Adrenal gland (tissue), 12 donors: ENCODE measurements around the gene CEACAM1. TPM values are rescaled to one million over a fixed set of nuclear protein-coding genes. Genes with fewer than 3 reads are reported as not detected.
"Not testable (repeated sequence)": the region's sequence is repeated elsewhere in the genome, so short reads cannot be mapped to it uniquely, and the experiment has no call there.

Experiments
- DNase-seq, 7 donors: peaks; one replicate each; pipeline ENCODE4 v3.0.0-alpha.2; 2019 to 2020
- H3K27ac ChIP-seq, 5 donors: fragments of 200-600 bp; sonication (generic) in 4 of 5; 1 replicate in 3 of 5; 2 replicates in 2 of 5; pipeline versions ENCODE4 v1.5.1 to v1.8.0; 2016 to 2020; ENCODE audit warnings: mild to moderate bottlenecking in 1 of 5
- H3K27me3 ChIP-seq: fragments of 200-600 bp; 2 replicates; pipeline ENCODE4 v1.8.0; 2021
- H3K36me3 ChIP-seq, 2 donors: fragments of 200-600 bp; replicated peaks in 1 of 2; 1 replicate in 1 of 2; 2 replicates in 1 of 2; pipeline versions ENCODE4 v1.5.1 to v1.8.0; 2018 to 2022
- H3K4me1 ChIP-seq, 2 donors: fragments of 200-600 bp; replicated peaks in 1 of 2; 1 replicate in 1 of 2; 2 replicates in 1 of 2; pipeline versions ENCODE4 v1.5.1 to v1.8.0; 2018 to 2021
- H3K4me3 ChIP-seq, 4 donors: fragments of 200-600 bp; sonication (generic) in 3 of 4; one replicate each; pipeline ENCODE4 v1.5.1; 2016 to 2018
- H3K9me3 ChIP-seq, 3 donors: fragments of 200-600 bp; sonication (generic) in 1 of 3; replicated peaks in 1 of 3; 1 replicate in 2 of 3; 2 replicates in 1 of 3; pipeline versions ENCODE4 v1.5.1 to v1.8.0; 2016 to 2021
- POLR2A ChIP-seq, 2 donors: fragments of 450-650 bp; IDR thresholded peaks; one replicate each; pipeline ENCODE4 v1.6.1; 2017; ENCODE audit warnings: antibody characterized with exemption in 2 of 2, mild to moderate bottlenecking in 2 of 2, moderate library complexity in 1 of 2
- WGBS, 4 donors: extraction: QIAGEN DNeasy Blood & Tissue Kit in 2 of 4; methylation state at CpG; one replicate each; pipeline versions ENCODE4 v1.1.5 to v1.1.7; 2013 to 2017; 5-methylcytosine and 5-hydroxymethylcytosine counted together
- intact Hi-C, 2 donors: fragments of 100-400 bp; cut with DNase I; formaldehyde crosslinking; loops; one replicate each; pipeline versions ENCODE4 v1.14.1 to v1.15.0; 2022 to 2023
- polyA plus RNA-seq, 3 donors: library from polyadenylated mRNA; stranded (reverse); fragments of 200-250 nt in 2 of 3; fragments of 350-450 nt in 1 of 3; fragmentation: Illumina TruSeq in 1 of 3; extraction: RNeasy Lipid Tissue Mini Kit (QIAGEN cat#74804) in 1 of 3; gene quantifications; one replicate each; pipeline ENCODE4 v1.2.3, GENCODE V29; 2013 to 2014
- total RNA-seq, 9 donors: library from RNA; depleted of rRNA in 4 of 9; stranded (reverse); fragments of >200 nt in 4 of 9; fragments of 120-200 nt in 1 of 9; fragmentation: NEBNext Ultra II Directional in 1 of 9; extraction: Animal tissue kit (Norgen Biotek cat#: 25700) in 1 of 9; gene quantifications; one replicate each; pipeline versions ENCODE4 v1.1.0 to v1.2.4, GENCODE V29; 2013 to 2023
- TF ChIP-seq, protein P1 (sequence below), 6 experiments: fragments of 450-650 bp in 4 of 6; fragments of 200-600 bp in 2 of 6; sonication (generic) in 1 of 6; IDR thresholded peaks; 1 replicate in 5 of 6; 2 replicates in 1 of 6; pipeline versions ENCODE4 v1.5.1 to v1.8.0; 2016 to 2021; ENCODE audit warnings: antibody characterized with exemption in 6 of 6, mild to moderate bottlenecking in 2 of 6, moderate library complexity in 1 of 6
- donor health status: healthy with polysubstance abuse.
- donor health status: Bipolar disorder and iron deficiency.
- donor health status: DM: yes; HTN: yes; CAD: no.
- donor health status: DM: no; HTN: no; CAD: no.
- donor health status: DM: no; HTN: no; CAD: no.
- donor health status: DM: yes; HTN: yes; CAD: no.

The CEACAM1 gene
- total and polyA plus RNA-seq, 12 donors, result 12.1 to 59.5 (median 24.6) TPM

DNA sequence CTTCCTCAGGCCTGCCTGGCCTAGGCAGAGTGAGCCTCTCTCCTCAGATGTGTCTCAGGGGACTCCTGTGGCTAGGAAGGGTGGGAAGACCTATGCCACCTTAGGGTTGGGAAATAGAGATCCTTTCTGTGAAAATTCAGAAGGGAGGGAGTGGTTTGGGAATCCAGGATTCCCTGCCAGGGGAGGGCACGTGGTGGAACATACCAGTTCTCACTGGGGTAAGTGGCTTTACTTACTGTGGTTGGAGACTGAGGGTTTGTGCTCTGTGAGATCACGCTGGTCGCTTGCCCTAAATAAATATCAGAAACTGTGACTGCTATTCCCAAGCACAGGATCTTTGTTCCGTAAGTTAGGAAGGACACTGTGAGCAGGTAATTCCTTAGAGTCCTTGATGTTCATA lies 16.9 kb downstream of the CEACAM1 start:
- Histone ChIP-seq H3K27me3 (no peaks in the 10 kb centered on the region), H3K36me3 (no peaks in the 10 kb centered on the region), H3K4me3 (no peak overlapping the region), H3K9me3 (no peaks in the 10 kb centered on the region), H3K4me1 (no peaks in the 10 kb centered on the region), H3K27ac (no peak overlapping the region)
- DNase-seq, result no peak
- TF ChIP-seq, protein P1, sequence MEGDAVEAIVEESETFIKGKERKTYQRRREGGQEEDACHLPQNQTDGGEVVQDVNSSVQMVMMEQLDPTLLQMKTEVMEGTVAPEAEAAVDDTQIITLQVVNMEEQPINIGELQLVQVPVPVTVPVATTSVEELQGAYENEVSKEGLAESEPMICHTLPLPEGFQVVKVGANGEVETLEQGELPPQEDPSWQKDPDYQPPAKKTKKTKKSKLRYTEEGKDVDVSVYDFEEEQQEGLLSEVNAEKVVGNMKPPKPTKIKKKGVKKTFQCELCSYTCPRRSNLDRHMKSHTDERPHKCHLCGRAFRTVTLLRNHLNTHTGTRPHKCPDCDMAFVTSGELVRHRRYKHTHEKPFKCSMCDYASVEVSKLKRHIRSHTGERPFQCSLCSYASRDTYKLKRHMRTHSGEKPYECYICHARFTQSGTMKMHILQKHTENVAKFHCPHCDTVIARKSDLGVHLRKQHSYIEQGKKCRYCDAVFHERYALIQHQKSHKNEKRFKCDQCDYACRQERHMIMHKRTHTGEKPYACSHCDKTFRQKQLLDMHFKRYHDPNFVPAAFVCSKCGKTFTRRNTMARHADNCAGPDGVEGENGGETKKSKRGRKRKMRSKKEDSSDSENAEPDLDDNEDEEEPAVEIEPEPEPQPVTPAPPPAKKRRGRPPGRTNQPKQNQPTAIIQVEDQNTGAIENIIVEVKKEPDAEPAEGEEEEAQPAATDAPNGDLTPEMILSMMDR (IDR thresholded peaks at IDR 0.05), result no peak
- TF ChIP-seq POLR2A (IDR thresholded peaks at IDR 0.05), result no peak
- intact Hi-C loops, result no loop called here
- 89 to 96% (median 94%) methylated on average over 4 of the region's 4 CpGs for WGBS, 4 donors

DNA sequence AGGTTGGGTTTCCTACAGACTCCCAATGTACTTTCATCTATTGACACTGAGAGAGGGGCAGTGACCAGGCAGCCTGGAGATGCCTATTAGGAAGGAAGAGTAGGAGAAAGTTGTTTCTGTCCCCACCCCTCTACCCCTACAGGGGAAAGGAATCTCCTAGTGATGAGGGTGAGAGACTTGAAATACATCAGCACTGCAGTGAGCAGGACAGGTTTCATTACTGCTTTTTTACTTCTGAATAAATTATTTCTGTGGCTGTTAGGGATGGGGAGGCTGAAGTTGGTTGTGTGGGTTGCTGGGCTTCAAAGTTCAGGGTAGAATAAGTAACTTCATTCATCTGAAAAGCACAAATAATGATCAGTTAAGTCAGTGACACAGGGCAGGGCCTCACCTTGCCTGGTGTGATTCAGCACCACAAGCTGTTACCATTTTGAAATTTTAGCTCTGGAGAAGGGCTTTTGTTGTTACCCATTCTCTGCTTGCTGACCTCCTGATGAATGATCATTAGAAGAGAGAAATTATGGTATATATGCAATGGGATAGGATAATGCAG lies 19.3 kb downstream of the CEACAM1 start:
- Histone ChIP-seq H3K27ac (no peak overlapping the region), H3K27me3 (no peaks in the 10 kb centered on the region), H3K4me3 (no peak overlapping the region), H3K4me1 (no peaks in the 10 kb centered on the region), H3K9me3 (no peaks in the 10 kb centered on the region), H3K36me3 (no peaks in the 10 kb centered on the region)
- intact Hi-C loops, result no loop called here
- DNase-seq, result no peak
- TF ChIP-seq, protein P1 (IDR thresholded peaks at IDR 0.05), result no peak
- no peak for TF ChIP-seq POLR2A (IDR thresholded peaks at IDR 0.05)

DNA sequence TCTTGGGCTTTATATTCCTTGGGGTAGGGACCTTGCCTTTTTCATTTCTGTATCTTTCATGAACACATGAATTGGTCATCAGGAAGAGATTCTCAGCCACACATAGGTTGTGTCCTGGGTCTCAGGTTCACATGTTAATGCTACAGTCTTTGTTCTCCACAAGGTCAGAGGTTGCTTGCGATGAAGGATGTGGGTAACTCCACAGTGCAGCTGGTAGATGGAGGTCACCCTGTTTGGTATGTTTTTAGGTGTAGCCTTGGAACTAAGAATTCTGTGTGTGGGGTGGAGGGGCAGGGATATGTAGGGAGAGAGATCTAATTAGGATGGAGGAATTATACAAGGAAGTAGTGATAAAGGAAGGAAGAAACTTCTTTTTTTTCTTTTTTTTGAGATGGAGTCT lies 23.2 kb downstream of the CEACAM1 start:
- intact Hi-C loops, result no loop called here
- WGBS, 4 donors, result 90 to 100% (median 97%) methylated on average over 1 of the region's 1 CpG
- no peak for DNase-seq
- TF ChIP-seq, protein P1 (IDR thresholded peaks at IDR 0.05), result no peak
- no peak for TF ChIP-seq POLR2A (IDR thresholded peaks at IDR 0.05)
- Histone ChIP-seq H3K4me3 (no peak overlapping the region), H3K9me3 (no peaks in the 10 kb centered on the region), H3K4me1 (no peaks in the 10 kb centered on the region), H3K27ac (no peak overlapping the region), H3K27me3 (no peaks in the 10 kb centered on the region), H3K36me3 (no peaks in the 10 kb centered on the region)

DNA sequence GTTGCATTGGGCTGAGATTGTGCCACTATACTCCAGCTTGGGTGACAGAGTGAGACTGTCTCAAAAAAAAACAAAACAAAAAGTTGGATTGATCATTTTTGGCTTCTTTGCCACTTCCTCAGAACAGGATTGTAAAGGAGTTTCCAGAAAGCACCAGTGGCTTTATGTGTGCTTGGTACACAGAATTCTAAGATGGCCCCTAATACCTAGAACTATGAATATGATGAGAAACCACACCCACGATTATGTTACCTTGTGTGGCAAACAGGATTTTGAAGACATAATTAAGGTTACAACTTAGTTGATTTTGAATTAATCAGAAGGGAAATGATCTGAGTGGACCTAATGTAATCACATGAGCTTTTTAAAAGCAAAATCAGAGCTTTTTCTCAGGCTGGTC lies 26.5 kb downstream of the CEACAM1 start:
- no peaks in the 10 kb centered on the region for H3K27me3 ChIP-seq
- no peaks in the 10 kb centered on the region for H3K9me3 ChIP-seq
- DNase-seq, result no peak
- H3K36me3 ChIP-seq, result no peaks in the 10 kb centered on the region
- no peak overlapping the region for H3K27ac ChIP-seq
- H3K4me1 ChIP-seq, result peaks cover 0 to 24% of the 10 kb centered on the region in 2 donors
- TF ChIP-seq, protein P1 (IDR thresholded peaks at IDR 0.05), result no peak
- no peak for TF ChIP-seq POLR2A (IDR thresholded peaks at IDR 0.05)
- intact Hi-C loops, result no loop called here
- 70 to 79% (median 73%) methylated on average over 1 of the region's 1 CpG for WGBS, 4 donors
- H3K4me3 ChIP-seq, result no peak overlapping the region

DNA sequence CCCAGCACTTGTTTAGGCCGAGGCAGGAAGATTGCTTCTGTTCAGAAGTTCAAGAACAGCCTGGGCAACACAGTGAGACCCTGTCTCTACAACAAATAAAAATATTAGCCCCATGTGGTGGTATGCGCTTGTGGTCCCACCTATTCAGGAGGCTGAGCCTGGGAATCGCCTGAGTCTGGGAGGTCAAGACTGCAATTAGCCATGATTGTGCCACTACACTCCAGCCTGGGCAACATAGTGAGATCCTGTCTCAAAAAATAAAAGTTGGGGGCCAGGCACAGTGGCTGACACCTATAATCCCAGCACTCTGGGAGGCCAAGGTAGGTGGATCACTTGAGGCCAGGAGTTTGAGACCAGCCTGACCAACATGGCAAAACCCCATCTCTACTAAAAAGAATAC lies 27.0 kb downstream of the CEACAM1 start:
- 94 to 100% (median 97%) methylated on average over 3 of the region's 3 CpGs for WGBS, 4 donors
- H3K27me3 ChIP-seq, DNase-seq, H3K9me3 ChIP-seq, intact Hi-C loops, H3K27ac ChIP-seq, H3K4me3 ChIP-seq, H3K36me3 ChIP-seq: not testable (repeated sequence)
- H3K4me1 ChIP-seq, result peaks cover 0 to 28% of the 10 kb centered on the region in 2 donors
